Left renal pelvis (tissue), 4 donors: Measurements from ENCODE around the gene ABHD16B. TPM values are rescaled to one million over a fixed set of nuclear protein-coding genes. Genes with fewer than 3 reads are reported as not detected.
"Not testable (repeated sequence)": the region's sequence is repeated elsewhere in the genome, so short reads cannot be mapped to it uniquely, and the experiment has no call there.

Source experiments
- DNase-seq, 4 donors: peaks; one replicate each; pipeline ENCODE4 v3.0.0-alpha.2; 2013; ENCODE audit warnings: low read depth in 4 of 4, low spot score in 3 of 4
- polyA plus RNA-seq, 4 donors: library from polyadenylated mRNA; unstranded; fragments of 120-200 nt; gene quantifications; one replicate each; pipeline ENCODE4 v1.2.1, GENCODE V29; 2013; ENCODE audit not compliant: insufficient read length in 4 of 4

The ABHD16B gene
- polyA plus RNA-seq, 4 donors: not detected

GRCh38 chr20:63874241-63874640, 12.9 kb downstream of the ABHD16B start:
- DNase-seq: not testable (repeated sequence)

- DNase-seq: no peak
These were observed 15.3 kb downstream of the ABHD16B start for GRCh38 chr20:63876489-63877036.

- DNase-seq: no peak
These were observed 16.6 kb downstream of the ABHD16B start for GRCh38 chr20:63877755-63878470.

GRCh38 chr20:63878899-63879663, 17.8 kb downstream of the ABHD16B start:
- no peak for DNase-seq

GRCh38 chr20:63880901-63881300, 19.6 kb downstream of the ABHD16B start:
- DNase-seq: not testable (repeated sequence)

GRCh38 chr20:63881451-63882226, 20.3 kb downstream of the ABHD16B start:
- no peak for DNase-seq

GRCh38 chr20:63882257-63883200, 21.2 kb downstream of the ABHD16B start:
- no peak for DNase-seq

- no peak for DNase-seq
These were observed 21.9 kb downstream of the ABHD16B start for GRCh38 chr20:63883201-63883593.

GRCh38 chr20:63884506-63885263, 23.4 kb downstream of the ABHD16B start:
- DNase-seq: no peak

- no peak for DNase-seq
These were observed 24.2 kb downstream of the ABHD16B start for GRCh38 chr20:63885264-63886053.

- DNase-seq: no peak
These were observed 24.7 kb downstream of the ABHD16B start for GRCh38 chr20:63886054-63886419.

- no peak for DNase-seq
These were observed 25.6 kb downstream of the ABHD16B start for GRCh38 chr20:63886921-63887320.

GRCh38 chr20:63889241-63890200, 28.2 kb downstream of the ABHD16B start:
- DNase-seq: no peak

- DNase-seq: no peak
These were observed 28.9 kb downstream of the ABHD16B start for GRCh38 chr20:63890201-63890576.

- DNase-seq: no peak
These were observed 29.3 kb downstream of the ABHD16B start for GRCh38 chr20:63890616-63891015.

GRCh38 chr20:63891061-63892002, 30.0 kb downstream of the ABHD16B start:
- no peak for DNase-seq
